SK-N-MC (cell line): Measurements from ENCODE around the gene NPPB.

Experiments
- EZH2 ChIP-seq: fragments of 200-600 bp; sonication (generic); IDR thresholded peaks from one replicate; pipeline ENCODE4 v1.6.1; 2017; ENCODE audit warnings: antibody characterized with exemption
- POLR2AphosphoS5 ChIP-seq: IDR thresholded peaks from 2 replicates; pipeline ENCODE4 v1.6.1; 2012; ENCODE audit warnings: mild to moderate bottlenecking, low read depth, low read length, borderline replicate concordance

GRCh38 chr1:11893907-11894251 lies 35.1 kb upstream of the NPPB start:
- no peak for TF ChIP-seq POLR2AphosphoS5
- TF ChIP-seq EZH2, result no peak
